Endothelial cell of umbilical vein (primary cell): ENCODE data around the gene ACER3. TPM values are rescaled to one million over a fixed set of nuclear protein-coding genes. Genes with fewer than 3 reads are reported as not detected.

Experiments
- BruUV-seq: library from RNA; stranded (reverse); fragments of 400-500 nt; replicated peaks from 2 replicates; lab custom pipeline; 2021; lab: Mats Ljungman, UMichigan
- CTCF ChIA-PET: fragments of 300-600, 350-600 bp; sonication (Branson Sonifier 250); formaldehyde crosslinking; loops from one replicate; lab custom pipeline; 2021; ENCODE audit warnings: antibody characterized with exemption, inconsistent platforms; lab: Charles Lee
- POLR2A ChIA-PET: fragments of 300-600, 350-600 bp; sonication (Branson Sonifier 250); formaldehyde crosslinking; loops from one replicate; lab custom pipeline; 2021; ENCODE audit warnings: antibody characterized with exemption, inconsistent platforms; lab: Charles Lee
- DNase-seq: peaks from one replicate; pipeline ENCODE4 v3.0.0-alpha.2; 2011; ENCODE audit warnings: low read depth, low spot score
- FAIRE-seq: peaks from 2 replicates; lab custom pipeline; 2011; peaks lifted over from hg19 to GRCh38; lab: Jason Lieb, UNC
- H2AFZ ChIP-seq: 2 replicates; pipeline ENCODE4 v1.6.0; 2012; ENCODE audit warnings: low read depth, low read length, control low read depth, inconsistent platforms
- H3K27ac ChIP-seq: 2 replicates; pipeline ENCODE4 v1.5.1; 2011; ENCODE audit warnings: low read depth, mild to moderate bottlenecking, control low read depth, low read length, moderate library complexity; ENCODE audit not compliant: insufficient read depth
- H3K27me3 ChIP-seq, 2 experiments: 2 replicates each; pipeline versions ENCODE4 v1.6.0 to v1.6.1; 2011; ENCODE audit warnings: low read length in 2 of 2, mixed read lengths in 1 of 2; ENCODE audit not compliant: control insufficient read depth in 2 of 2, insufficient read depth in 2 of 2
- H3K36me3 ChIP-seq, 2 experiments: 2 replicates in 1 of 2; 3 replicates in 1 of 2; pipeline ENCODE4 v1.5.1; 2011; ENCODE audit warnings: low read length in 2 of 2, mild to moderate bottlenecking in 1 of 2, moderate library complexity in 1 of 2; ENCODE audit not compliant: control insufficient read depth in 2 of 2, insufficient read depth in 2 of 2; ENCODE audit errors: extremely low read depth in 1 of 2
- H3K4me1 ChIP-seq: 3 replicates; pipeline ENCODE4 v1.5.1; 2011; ENCODE audit warnings: mild to moderate bottlenecking, low read length; ENCODE audit not compliant: control insufficient read depth, insufficient read depth; ENCODE audit errors: extremely low read depth
- H3K4me2 ChIP-seq: 2 replicates; pipeline ENCODE4 v1.6.1; 2011; ENCODE audit warnings: low read length, control low read depth, mixed read lengths; ENCODE audit not compliant: insufficient read depth
- H3K4me3 ChIP-seq, 3 experiments: fragments of 200-600 bp in 1 of 3; sonication (generic), shearing (Covaris generic) in 1 of 3; replicated peaks in 1 of 3; 2 replicates each; pipeline ENCODE4 v1.5.1; 2011 to 2016; ENCODE audit warnings: control low read depth in 3 of 3, low read length in 3 of 3, mild to moderate bottlenecking in 2 of 3, inconsistent platforms in 1 of 3, low read depth in 1 of 3, moderate library complexity in 1 of 3; ENCODE audit not compliant: insufficient read depth in 1 of 3
- H3K79me2 ChIP-seq: 2 replicates; pipeline ENCODE4 v1.6.0; 2012; ENCODE audit warnings: low read length, inconsistent platforms; ENCODE audit not compliant: control insufficient read depth, insufficient read depth
- H3K9ac ChIP-seq: replicated peaks from 2 replicates; pipeline ENCODE3; 2011; ENCODE audit warnings: low read length, control low read depth; ENCODE audit not compliant: insufficient read depth; ENCODE audit errors: extremely low read depth
- H3K9me1 ChIP-seq: replicated peaks from 3 replicates; pipeline ENCODE4 v1.6.0; 2011; ENCODE audit warnings: mild to moderate bottlenecking, low read length; ENCODE audit not compliant: control insufficient read depth, insufficient read depth; ENCODE audit errors: extremely low read depth
- H3K9me3 ChIP-seq: replicated peaks from 2 replicates; pipeline ENCODE4 v1.5.1; 2012; ENCODE audit warnings: low read length, inconsistent platforms; ENCODE audit not compliant: control insufficient read depth, insufficient read depth
- H4K20me1 ChIP-seq: replicated peaks from 2 replicates; pipeline ENCODE3; 2011; ENCODE audit warnings: mild to moderate bottlenecking, low read length; ENCODE audit not compliant: control insufficient read depth, insufficient read depth; ENCODE audit errors: extremely low read depth
- CTCF ChIP-seq, 2 donors: IDR thresholded peaks; 1 replicate in 1 of 2; 2 replicates in 1 of 2; pipeline ENCODE4 v1.5.1; 2011; ENCODE audit warnings: low read length in 2 of 2, mild to moderate bottlenecking in 2 of 2, moderate library complexity in 2 of 2, control low read depth in 1 of 2, inconsistent platforms in 1 of 2, low read depth in 1 of 2; ENCODE audit not compliant: insufficient read depth in 1 of 2; ENCODE audit errors: extremely low read depth in 1 of 2
- EZH2 ChIP-seq: IDR thresholded peaks from 2 replicates; pipeline ENCODE4 v1.6.1; 2012; ENCODE audit warnings: borderline replicate concordance, low read depth, mild to moderate bottlenecking, moderate library complexity, low read length, inconsistent platforms; ENCODE audit not compliant: severe bottlenecking
- FOS ChIP-seq: IDR thresholded peaks from 2 replicates; pipeline ENCODE4 v1.6.1; 2011; ENCODE audit warnings: mild to moderate bottlenecking, low read length, moderate library complexity, borderline replicate concordance; ENCODE audit not compliant: insufficient read depth
- GATA2 ChIP-seq: IDR thresholded peaks from 2 replicates; pipeline ENCODE4 v1.7.0; 2011; ENCODE audit warnings: low read depth, mild to moderate bottlenecking, moderate library complexity, mixed read lengths, low read length; ENCODE audit not compliant: insufficient read length, insufficient read depth
- JUN ChIP-seq: IDR thresholded peaks from 2 replicates; pipeline ENCODE4 v1.6.1; 2011; ENCODE audit warnings: borderline replicate concordance, low read depth; ENCODE audit not compliant: insufficient read length, insufficient read depth
- MAX ChIP-seq: IDR thresholded peaks from 2 replicates; pipeline ENCODE4 v1.6.1; 2011; ENCODE audit not compliant: insufficient read depth, insufficient read length
- MYC ChIP-seq: IDR thresholded peaks from one replicate; pipeline ENCODE4 v1.6.1; 2011; ENCODE audit warnings: mild to moderate bottlenecking, low read depth, low read length
- POLR2A ChIP-seq: IDR thresholded peaks from 2 replicates; pipeline ENCODE4 v1.6.1; 2012; ENCODE audit warnings: low read depth, mild to moderate bottlenecking, control low read depth, low read length
- POLR2AphosphoS5 ChIP-seq: IDR thresholded peaks from 2 replicates; pipeline ENCODE4 v1.6.1; 2012; ENCODE audit warnings: low read depth, mild to moderate bottlenecking, control low read depth, low read length, moderate library complexity; ENCODE audit not compliant: insufficient read depth
- dilution Hi-C: fragments of 300-500 bp; cut with MboI; formaldehyde crosslinking; loops from one replicate; pipeline ENCODE4 v1.15.0; 2019; ENCODE audit warnings: low sequenced_read_pairs; ENCODE audit not compliant: extremely low pct_ligation_motif_present
- intact Hi-C: fragments of 100-400 bp; cut with micrococcal nuclease; formaldehyde crosslinking; loops from one replicate; pipeline ENCODE4 v1.10.0; 2022
- polyA plus RNA-seq, 4 experiments: library from polyadenylated mRNA; depleted of rRNA in 3 of 4; stranded (reverse) in 3 of 4; unstranded in 1 of 4; fragments of >200 nt; gene quantifications; 2 replicates each; pipeline versions ENCODE4 v1.2.1 to v1.2.3, GENCODE V29; 2011 to 2012; ENCODE audit warnings: missing spikeins in 1 of 4
- total RNA-seq: library from RNA; stranded (reverse); gene quantifications from 2 replicates; pipeline ENCODE4 v1.2.3, GENCODE V29; 2021

ACER3 gene
- total and polyA plus RNA-seq, 2 donors (not counting 3 experiments of a cell fraction or from before 2014, with no cell fraction given) = 9.9 to 31.6 TPM

- H3K9me1 ChIP-seq = no peaks in the 10 kb centered on the region
- TF ChIP-seq JUN (no peak), MYC (no peak), POLR2AphosphoS5 (no peak), CTCF (IDR thresholded peaks at IDR 0.05; ENCODE audit: extremely low read depth in 1 of 2, insufficient read depth in 1 of 2, low read depth in 1 of 2, low read length in 2 of 2) (no peak), POLR2A (no peak), FOS (no peak), MAX (no peak), GATA2 (no peak), EZH2 (no peak)
- peaks cover 2% of the 10 kb centered on the region in 2 experiments for H3K27me3 ChIP-seq
- FAIRE-seq (no peak), DNase-seq (no peak)
- H3K9ac ChIP-seq = no peak overlapping the region
- dilution Hi-C loops (no loop called here), intact Hi-C loops (no loop called here)
- no peaks in the 10 kb centered on the region for H3K4me1 ChIP-seq
- H3K4me3 ChIP-seq = no peak overlapping the region
- ChIA-PET CTCF (interaction anchor here (1.0 to 5.5 kb wide), 5 partner anchors 10 to 56 kb away, joined by 3 to 55 read pairs (median 4); no protein-coding TSS in a partner anchor), POLR2A (no interaction called here)
- no TSS peak for BruUV-seq
- H3K36me3 ChIP-seq = no peaks in the 10 kb centered on the region
- no peaks in the 10 kb centered on the region for H3K79me2 ChIP-seq
- H2AFZ ChIP-seq = no peak overlapping the region
- no peak overlapping the region for H3K4me2 ChIP-seq
- no peaks in the 10 kb centered on the region for H3K9me3 ChIP-seq
- H4K20me1 ChIP-seq = no peaks in the 10 kb centered on the region
- H3K27ac ChIP-seq = no peak overlapping the region
These were observed 192.7 kb downstream of the ACER3 start for GRCh38 chr11:77053217-77054015.
